ENCODE data around the gene SIRPA.
"Not testable (repeated sequence)": the region's sequence is repeated elsewhere in the genome, so short reads cannot be mapped to it uniquely, and the experiment has no call there.

The SIRPA gene

DNA sequence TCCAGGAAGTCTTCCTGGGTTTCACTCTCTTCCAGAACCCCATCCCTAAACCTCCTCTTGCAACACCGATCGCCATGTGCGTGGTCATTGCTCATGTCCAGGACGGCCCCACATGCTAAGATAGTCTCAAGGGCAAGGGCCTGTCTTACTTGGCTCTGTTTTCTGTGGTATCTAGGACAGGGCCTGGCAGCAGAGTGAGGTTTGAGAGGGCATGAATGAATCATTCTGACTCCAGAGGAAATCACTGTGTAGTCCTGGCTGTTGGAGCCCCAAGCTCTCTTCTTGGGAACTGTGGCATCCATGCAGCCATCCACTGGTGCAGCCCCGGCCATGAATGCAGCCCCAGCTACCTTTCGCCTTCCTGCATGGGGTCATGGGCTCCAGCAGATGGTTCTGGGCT, 12.4 kb downstream of the SIRPA start:
- no peak for DNase-seq (ENCODE audit: low read depth in 2 of 2)

DNA sequence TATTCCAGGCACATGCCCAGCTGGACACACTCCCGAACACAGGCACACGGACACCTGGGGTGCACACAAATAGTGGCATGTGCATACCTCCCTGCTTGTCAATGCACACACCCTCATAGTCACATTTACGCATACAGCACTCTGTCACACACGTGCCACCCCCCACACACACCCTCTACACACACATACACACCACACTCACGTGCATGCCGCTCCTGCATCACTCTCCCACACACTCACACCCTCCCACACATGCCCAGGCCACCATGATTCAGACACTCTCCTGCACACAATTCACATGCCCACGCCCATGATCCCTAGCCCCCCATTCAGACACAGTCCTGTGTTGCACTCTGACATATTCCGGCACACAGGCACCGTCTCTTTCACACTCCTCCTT, 13.0 kb downstream of the SIRPA start:
- no peak for DNase-seq (ENCODE audit: low read depth in 2 of 2)

- DNase-seq (ENCODE audit: low read depth in 2 of 2): no peak
Measured at GRCh38 chr20:1909097-1909496, 13.9 kb downstream of the SIRPA start.

DNA sequence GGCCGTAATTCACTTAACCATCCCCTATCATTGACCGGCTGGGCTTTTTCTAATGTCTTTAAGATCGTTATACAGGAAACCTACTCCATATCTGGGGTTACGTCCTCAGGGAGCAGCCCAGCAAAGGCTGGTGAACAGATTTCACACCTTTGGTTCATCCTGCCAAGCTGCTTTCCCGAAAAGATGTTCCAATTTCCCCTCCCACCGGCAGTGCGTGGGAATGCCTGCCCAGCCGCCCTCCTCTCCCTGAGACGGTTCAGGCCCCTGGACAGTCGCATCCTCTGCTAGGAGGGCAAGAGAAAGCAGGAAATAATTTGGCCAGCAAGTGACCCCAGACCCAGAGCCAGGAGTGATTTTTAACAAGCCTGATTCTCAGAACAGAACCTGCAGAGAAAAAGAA, 16.3 kb downstream of the SIRPA start:
- no peak for DNase-seq (ENCODE audit: low read depth in 2 of 2)

DNA sequence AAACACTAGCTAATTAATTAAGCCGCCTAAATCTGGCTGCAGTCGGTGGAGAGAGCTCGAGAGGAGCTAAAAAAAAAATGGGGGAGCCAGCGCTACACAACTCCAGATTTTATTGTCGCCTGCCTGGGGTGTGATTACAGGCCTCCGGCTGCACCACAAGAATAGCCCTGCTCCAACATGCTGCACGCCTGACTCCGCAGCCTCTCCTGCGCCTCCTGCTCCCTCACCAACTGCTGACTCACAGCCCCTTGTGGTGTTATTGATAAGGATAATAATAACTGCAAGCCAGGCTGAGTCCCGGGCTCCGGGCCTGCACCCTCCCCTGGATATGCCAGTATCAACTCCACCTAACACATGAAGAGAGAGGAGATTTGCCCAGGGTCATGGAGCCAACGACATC, 16.8 kb downstream of the SIRPA start:
- DNase-seq (ENCODE audit: low read depth in 2 of 2): no peak

DNA sequence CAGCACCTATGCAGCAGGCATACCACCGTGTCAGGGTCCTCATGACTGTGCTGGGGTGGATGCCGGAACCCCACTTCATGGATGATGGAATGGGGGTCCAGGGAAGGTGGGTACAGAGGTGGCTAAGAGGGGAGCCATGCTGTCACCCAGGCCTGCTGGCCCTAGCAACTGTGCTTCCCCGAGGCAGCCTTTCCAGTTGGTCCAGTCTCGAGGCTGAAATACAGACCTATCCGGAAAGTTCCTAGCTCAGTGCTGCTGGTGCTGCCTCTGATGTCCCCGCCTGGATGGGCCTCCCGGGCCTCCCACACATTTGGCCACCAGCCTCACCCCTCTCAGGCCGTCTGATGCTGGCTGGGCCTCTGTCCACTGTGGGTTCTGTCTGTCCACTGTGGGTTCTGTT, 17.4 kb downstream of the SIRPA start:
- no peak for DNase-seq (ENCODE audit: low read depth in 2 of 2)

DNA sequence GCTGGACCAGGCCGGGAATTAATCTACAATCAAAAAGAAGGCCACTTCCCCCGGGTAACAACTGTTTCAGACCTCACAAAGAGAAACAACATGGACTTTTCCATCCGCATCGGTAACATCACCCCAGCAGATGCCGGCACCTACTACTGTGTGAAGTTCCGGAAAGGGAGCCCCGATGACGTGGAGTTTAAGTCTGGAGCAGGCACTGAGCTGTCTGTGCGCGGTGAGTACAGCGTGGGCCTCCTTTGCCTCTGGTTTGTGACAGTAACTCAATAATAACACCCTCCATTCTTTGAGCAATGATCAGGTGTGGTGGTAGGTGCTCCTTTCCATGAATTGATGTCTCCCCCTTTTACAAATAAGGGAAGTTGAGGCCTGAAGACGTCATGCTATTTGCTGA, 20.0 kb downstream of the SIRPA start:
- not testable (repeated sequence) for DNase-seq (ENCODE audit: low read depth in 2 of 2)

- no peak for DNase-seq (ENCODE audit: low read depth in 2 of 2)
Measured at GRCh38 chr20:1915725-1916124, 20.5 kb downstream of the SIRPA start.

- DNase-seq (ENCODE audit: low read depth in 2 of 2): no peak
Measured at GRCh38 chr20:1917786-1918185, 22.6 kb downstream of the SIRPA start.

- no peak for DNase-seq (ENCODE audit: low read depth in 2 of 2)
Measured at GRCh38 chr20:1918491-1919165, 23.4 kb downstream of the SIRPA start.

DNA sequence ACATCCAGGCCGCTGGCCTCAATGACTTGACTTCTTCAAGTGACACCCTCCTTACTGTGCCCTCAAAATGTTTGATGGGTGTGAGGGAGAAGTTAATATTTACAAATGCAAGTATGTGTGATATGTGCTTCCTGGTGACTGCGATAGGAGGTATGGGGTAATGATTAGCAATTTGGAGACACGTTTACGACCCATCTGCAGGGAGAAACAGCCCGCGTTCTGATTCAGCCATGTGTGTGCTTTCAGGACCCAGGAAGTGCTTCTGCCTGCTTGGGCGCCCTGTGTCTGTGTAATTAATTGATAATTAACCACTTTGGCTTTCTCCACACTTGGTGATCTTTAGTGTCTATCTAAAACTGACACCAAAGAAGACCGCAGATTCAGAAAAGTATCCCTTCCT, 25.0 kb downstream of the SIRPA start:
- DNase-seq (ENCODE audit: low read depth in 2 of 2): no peak

- DNase-seq (ENCODE audit: low read depth in 2 of 2): no peak
Measured at GRCh38 chr20:1920826-1921225, 25.6 kb downstream of the SIRPA start.

DNA sequence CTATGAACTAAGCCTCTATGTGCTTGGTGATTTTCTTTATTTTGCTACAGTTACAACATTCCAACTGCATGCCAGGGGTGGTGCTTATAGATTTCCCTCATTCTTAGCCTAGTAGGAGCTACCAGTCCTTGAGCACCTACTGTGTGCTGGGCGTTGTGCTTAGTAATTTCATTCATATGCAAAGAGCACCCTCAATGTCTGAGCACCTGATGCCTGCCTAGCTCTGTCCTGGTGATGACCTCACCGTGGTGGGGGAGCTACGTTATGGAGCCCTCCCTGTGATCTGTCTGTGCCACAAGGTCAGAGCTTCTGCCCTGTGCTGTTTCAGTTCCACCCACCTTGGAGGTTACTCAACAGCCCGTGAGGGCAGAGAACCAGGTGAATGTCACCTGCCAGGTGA, 26.8 kb downstream of the SIRPA start:
- DNase-seq (ENCODE audit: low read depth in 2 of 2): not testable (repeated sequence)

DNA sequence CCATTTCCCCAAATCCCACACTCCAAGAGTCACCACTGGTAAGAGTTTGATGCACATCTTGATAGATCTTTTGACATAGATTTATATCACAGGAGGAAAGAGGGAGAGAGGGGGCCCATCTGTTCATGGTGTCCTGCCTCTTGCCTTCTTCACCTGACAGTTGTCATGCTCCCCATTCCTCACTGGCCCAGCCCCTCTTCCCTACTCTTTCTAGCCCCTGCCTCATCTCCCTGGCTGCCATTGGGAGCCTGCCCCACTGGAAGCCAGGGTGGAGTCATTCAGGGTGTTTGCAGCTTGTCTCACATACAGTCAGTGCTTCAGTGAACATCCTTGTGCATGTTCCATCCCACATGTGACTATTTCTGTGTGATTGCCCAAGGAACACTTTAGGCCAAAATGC, 27.6 kb downstream of the SIRPA start:
- DNase-seq (ENCODE audit: low read depth in 2 of 2): no peak

DNA sequence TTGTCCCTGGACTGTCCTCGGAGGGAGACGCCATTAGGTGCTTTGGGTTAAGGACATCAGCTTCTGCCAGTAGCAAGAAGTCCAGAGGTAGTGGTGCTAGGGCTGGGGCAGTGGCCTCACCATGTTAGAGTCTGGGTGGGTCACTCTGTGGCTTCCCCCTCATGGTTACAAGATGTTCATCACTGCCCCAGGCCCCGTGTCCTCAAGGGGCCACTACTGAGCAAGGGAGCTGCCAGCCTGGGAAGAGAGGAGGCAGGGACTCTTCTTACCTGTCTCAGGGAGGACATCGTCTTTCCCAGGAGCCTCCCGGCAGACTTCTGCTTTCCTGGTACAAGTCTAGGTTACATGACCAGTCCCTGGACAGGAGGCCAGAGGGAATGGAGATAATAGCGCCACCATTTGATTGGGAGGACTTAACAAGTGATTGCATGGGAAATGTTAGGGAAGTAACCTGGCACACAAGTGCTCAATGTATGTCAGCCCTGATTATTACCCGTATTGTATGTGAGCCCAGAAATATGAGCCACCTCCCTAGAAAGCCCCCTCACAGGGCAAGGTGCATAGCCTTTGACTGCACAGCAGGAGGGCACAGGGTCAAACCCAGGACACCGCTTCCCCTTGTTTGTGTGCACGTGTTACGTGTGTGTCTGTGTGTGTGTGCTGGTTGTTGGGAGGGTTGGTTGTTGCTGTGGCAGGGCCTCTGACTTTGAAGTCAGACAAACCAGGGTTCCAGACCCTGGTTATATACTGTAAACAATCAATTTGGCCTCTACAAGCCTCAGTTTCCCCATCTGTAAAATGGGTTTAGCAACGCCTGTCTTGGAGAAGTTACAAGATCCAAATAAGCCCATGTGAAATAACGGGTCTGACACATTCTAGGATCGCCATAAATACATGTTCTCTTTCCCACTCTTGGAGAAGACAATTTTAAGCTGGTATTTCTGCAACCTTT, 30.0 kb downstream of the SIRPA start:
- DNase-seq (ENCODE audit: low read depth in 2 of 2): no peak

GRCh38 chr20:1926237-1926636, 31.0 kb downstream of the SIRPA start:
- DNase-seq (ENCODE audit: low read depth in 2 of 2): no peak

DNA sequence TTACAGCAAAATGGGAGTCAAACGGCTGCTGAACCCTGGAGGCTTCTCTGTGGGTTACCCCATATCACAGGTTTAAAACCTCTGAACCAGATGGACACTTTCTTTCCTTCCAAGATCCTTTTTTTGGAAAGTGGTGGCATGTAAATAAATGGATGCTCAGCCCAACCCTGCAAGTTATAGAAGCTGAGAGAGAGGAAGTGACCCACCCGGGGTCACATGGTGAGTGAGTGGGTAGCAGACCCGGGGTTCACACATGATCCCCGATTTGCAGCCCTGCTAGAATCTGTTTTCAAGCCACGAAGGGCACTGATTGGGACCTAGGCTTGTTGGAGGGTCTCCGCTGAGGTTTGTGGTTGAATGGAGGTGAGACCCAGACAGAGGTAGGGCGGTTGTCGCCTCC, 32.0 kb downstream of the SIRPA start:
- DNase-seq (ENCODE audit: low read depth in 2 of 2): no peak

- no peak for DNase-seq (ENCODE audit: low read depth in 2 of 2)
Measured at GRCh38 chr20:1928154-1928553, 32.9 kb downstream of the SIRPA start.

DNA sequence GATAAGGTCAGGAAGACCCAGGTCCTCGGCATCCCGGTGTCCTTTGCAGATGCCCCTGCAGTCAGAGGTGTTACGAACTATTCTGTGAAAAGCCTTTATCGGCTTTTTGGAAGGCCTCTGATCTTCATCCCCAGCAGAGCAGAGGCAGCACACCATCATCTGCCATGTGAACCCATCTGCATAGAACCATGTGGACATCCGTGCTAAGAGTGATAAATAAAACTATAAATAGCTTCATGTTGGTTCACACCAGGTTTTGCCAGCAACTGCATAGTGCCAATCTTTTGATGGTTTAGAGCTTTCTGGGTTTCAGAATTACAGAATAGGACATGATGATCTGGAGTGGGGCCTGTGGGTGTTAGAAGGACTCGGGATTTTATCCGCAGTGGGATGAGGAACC, 33.6 kb downstream of the SIRPA start:
- DNase-seq (ENCODE audit: low read depth in 2 of 2): no peak

DNA sequence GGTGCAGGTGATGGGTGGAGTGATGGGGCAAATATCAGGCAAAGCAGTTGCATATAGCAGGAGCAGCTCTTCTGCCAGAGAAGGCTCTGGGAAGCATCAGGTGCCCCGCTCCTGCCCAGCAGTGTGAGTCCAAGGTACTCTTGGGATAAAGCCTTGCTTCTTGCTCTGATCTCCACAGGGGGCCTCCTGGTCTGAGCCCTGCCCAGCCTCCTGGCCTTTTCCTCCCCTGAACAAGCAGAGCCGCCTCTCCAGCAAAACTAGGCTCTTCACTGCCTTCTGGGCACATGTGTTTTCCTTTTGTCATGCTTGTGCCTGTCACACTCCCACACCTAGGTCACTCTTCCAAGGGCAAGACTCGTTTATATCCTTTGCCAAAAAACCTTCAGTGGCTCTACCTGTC, 34.3 kb downstream of the SIRPA start:
- no peak for DNase-seq (ENCODE audit: low read depth in 2 of 2)

DNA sequence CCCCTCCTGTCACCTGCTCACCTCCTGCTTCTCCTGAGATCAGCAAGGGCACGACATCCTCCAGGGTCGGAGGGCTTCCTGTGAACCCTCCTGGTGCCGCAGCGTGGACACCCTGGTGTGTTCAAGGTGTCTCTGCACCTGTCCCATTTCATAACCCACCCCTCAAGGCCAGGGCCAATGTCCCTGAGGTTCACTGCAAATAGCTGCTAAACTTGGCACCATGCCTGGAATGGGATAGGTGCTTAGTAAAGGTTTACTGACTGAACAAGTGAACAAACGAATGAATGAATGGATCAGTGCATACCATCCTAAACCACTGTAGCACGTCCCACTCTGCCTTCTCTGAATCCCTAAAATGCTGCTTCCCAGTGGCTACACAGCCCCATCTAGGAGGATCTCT, 35.0 kb downstream of the SIRPA start:
- DNase-seq (ENCODE audit: low read depth in 2 of 2): no peak

DNA sequence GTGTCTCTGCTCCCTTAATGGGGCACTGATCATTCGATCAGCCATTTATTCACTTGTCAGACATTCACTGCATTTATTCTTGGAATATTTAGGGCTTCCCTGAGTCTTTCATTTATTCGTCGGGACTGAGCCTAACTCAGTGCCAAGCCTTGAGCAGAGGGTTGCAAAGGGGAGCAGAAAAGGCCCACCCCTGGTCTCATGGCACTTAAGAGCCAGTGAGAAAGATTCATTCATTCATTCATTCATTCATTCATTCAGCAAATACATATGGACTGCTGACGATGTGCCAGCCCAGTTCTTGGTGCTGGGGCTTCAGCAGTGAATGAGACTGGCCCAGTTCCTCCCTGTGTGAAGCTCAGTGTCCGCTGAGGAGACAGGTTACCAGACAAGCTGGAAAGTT, 36.6 kb downstream of the SIRPA start:
- DNase-seq (ENCODE audit: low read depth in 2 of 2): no peak

- DNase-seq (ENCODE audit: low read depth in 2 of 2): no peak
Measured at GRCh38 chr20:1932971-1933370, 37.8 kb downstream of the SIRPA start.
